DMS53 (cell line): ENCODE data around the gene IGFALS.

Experiments used
- DNase-seq: peaks from one replicate; lab custom pipeline; 2025; lab: John Stamatoyannopoulos, UW

The IGFALS gene

DNA sequence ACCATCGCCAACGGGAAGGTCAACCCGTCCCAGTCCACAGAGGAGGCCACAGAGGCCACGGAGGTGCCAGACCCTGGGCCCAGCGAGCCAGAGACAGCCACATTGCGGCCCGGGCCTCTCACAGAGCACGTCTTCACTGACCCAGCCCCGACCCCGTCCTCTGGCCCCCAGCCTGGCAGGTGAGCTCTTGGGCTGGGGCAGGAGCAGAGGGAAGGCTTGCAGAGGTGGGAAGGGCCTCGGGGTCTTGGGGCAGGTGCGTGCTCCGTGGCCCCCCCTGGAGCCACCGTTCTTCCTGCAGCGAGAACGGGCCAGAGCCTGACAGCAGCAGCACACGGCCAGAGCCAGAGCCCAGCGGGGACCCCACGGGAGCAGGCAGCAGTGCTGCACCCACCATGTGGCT is 27.3 kb downstream of the IGFALS start:
- DNase-seq = no peak

DNA sequence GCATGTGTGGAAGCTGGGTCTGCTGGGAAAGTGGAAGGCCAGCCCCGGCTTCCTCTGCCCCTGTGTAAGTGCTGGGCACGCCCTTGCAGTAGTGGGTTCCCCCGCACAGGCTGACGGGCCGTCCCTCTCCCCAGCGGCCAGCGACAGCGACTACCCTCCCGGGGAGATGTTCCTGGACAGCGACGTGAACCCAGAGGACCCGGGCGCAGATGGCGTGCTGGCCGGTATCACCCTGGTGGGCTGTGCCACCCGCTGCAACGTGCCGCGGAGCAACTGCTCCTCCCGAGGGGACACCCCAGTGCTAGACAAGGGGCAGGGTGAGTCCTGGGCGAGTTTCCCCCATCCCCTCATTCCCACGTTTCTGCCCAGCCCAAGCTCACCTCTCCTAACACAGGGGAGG is 27.7 kb downstream of the IGFALS start:
- DNase-seq = no peak

GRCh38 chr16:1764971-1765370 is 28.5 kb downstream of the IGFALS start:
- DNase-seq = no peak

GRCh38 chr16:1763521-1764511 is 29.7 kb downstream of the IGFALS start:
- DNase-seq = no peak

DNA sequence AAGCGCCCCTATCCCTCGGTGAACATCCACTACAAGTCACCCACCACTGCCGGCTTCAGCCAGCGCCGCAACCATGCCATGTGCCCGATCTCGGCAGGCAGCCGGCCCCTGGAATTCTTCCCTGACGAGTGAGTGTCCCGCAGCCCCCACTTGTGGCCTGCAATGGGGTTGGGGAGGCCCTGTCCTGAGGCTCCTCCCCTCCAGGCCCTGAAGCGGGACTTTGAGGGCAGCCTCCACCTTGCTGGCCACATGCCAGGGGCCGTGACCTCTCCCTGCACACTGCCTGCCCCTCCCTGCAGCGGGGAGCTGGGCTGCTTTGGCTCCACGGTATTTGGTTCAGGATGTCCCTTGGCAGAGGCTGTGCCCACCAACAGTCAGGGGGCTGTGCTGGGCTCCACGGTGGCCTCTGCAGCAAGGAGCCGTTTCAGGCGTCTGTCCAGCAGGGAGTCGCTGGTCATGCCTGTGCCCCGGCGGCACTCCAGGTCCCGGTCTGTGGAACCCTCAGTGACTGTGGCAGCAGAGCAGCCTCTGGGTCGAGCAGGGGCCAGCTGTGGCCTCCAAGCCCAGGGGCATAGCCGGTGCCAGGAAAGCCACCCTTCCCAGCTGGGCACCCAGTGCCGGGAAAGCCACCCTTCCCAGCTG is 30.5 kb downstream of the IGFALS start:
- no peak for DNase-seq

DNA sequence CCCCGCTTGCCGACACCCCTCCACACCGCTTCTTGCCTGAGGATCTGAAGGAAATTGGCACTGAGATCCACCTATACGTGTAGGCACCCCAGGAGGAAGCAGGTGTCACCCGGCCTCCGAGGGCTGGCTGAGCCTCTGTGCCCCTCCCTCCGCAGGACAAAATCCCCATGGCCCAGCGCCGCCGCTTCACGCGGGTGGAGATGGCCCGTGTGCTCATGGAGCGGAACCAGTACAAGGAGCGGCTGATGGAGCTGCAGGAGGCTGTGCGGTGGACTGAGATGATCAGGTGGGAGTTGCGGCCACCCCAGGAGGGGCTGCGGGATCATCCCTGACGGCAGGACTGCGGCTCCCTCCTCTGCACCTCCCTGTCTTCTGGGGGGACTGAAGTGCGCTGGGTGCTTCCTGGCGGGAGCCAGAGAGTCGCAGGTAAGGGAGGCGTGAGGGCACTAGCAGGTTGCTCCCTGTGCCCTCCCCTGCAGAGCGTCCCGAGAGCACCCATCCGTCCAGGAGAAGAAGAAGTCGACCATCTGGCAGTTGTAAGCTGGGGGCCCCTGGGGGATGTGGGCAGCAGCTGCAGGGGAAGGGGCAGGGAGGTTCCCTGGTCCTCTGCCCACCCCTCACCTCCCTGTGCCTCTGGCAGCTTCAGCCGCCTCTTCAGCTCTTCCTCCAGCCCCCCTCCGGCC is 31.2 kb downstream of the IGFALS start:
- DNase-seq = no peak

- DNase-seq = no peak
These were observed 31.8 kb downstream of the IGFALS start for GRCh38 chr16:1761751-1762150.

- no peak for DNase-seq
These were observed 32.6 kb downstream of the IGFALS start for GRCh38 chr16:1760911-1761310.

DNA sequence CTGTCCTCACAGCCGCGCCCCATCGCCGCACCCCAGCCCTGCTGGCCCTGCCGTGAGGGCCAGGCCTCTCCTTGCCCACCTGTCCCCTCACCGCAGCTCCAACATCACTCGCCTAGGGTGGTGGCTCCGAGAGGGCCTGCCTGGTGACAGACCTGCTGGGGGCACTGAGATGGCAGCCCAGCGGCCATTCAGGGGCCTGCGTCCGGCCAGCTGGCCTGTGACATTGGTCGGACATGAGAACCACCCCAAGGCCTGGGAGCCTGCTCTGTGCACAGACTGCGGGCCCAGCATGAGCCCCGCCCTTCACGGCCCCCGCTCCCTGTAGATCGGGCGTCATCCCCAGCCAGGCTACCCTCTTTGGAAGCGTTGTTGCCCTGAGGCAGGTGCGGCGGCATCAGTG is 34.0 kb downstream of the IGFALS start:
- no peak for DNase-seq

DNA sequence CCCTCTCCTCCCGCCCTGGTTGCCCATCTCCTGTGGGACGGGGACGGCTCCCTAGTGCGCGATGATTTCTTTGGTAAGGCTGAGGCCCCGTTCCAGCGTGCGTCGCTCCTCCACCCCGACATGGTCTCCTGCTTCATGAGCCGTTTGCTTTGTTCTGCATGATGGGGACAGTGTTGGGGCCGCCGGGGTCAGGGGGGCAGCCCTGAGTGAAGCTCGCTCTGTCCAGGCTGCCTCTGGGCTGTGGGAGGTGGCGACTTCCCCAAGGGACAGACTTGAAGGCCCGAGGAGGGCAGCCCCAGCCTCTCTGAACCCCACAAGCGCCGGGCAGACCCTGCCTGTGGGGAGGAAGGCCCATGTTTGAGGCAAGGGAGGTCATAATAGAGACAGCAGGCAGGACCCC is 34.6 kb downstream of the IGFALS start:
- no peak for DNase-seq

- DNase-seq = no peak
These were observed 35.6 kb downstream of the IGFALS start for GRCh38 chr16:1757714-1758461.

- DNase-seq = no peak
These were observed 39.3 kb downstream of the IGFALS start for GRCh38 chr16:1754204-1754603.

- DNase-seq = no peak
These were observed 40.7 kb downstream of the IGFALS start for GRCh38 chr16:1752853-1753252.

GRCh38 chr16:1751946-1752345 is 41.6 kb downstream of the IGFALS start:
- no peak for DNase-seq

DNA sequence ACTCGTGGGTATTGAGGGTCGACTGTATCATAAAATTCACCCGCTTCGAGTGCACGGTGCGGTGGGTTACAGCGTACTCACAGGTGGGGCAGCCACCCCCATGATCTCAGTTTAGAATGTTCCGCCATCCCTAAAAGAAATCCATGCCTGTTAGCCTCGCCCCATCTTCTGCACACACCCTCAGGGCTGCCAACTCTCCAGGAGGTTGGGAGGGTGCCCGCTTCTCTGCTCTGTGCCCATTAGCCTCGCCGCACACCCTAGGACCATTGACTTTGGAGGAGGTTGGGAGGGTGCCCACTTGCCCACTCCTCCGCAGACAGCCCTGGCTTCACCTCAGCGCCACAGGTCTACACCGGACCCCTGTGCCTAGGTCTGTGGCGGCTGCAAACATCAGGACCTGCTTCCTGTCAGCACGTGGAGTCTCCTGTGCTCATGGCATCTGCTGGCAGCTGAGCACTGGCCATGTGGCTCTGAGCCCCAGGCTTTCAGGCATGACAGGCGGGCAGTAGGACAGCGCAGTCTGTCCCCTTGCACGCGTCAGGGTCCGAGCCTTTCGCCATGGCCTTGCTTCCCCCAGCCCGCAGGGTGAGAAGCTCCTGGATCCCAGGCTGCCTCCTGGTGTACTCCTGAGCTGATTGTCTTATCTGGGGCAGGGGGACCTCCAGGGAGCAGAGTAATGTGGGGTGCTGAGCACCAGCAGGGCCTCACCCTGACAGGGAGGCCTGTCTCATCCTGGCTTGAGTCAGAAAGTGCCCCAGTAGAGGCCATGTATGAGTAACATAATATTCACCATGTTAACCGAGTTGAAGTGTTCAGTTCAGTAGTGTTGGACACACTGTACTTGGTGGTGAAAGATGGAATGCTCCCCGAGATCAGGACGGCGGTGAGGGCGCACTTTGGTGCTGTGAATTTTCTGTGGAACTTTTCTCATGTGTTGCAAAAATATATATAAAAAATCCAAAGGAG is 44.1 kb downstream of the IGFALS start:
- DNase-seq = no peak

DNA sequence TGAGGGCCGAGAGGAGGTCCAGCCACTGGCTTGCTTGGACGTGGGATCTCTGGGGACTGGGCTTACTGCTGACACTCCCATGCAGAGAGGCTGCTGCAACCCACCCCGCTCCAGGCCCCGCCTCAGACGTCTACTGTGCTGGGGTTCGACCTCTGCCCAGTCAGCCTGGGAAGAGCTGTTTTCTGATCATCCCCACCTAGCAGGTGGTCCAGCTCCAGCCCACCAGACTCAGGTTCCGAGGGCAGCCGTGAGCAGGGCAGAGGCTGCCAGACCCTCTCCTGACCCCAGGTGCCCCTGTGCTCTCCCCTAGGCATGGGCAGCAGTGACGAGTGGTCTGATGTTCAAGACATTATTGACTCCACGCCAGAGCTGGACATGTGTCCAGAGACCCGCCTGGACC is 45.6 kb downstream of the IGFALS start:
- no peak for DNase-seq

DNA sequence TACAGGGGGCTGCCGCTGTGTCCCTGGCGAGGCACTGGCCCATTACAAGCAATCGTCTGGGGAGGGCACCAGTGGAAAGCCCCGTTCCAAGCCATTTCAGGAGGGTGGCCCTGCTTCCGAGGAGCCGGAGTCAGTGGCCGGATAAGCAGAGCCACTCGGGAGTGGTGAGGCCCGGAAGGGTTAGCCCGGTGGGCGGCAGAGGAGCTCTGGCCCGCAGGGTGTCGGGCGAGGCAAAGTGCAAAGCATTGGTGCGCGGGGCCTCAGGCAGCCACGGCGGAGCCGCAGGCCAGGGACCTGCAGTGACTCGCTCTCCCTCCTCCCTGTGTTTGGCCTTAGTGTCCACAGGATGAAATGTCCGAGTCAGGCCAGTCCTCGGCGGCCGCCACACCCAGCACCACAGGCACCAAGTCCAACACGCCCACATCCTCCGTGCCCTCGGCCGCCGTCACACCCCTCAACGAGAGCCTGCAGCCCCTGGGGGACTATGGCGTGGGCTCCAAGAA is 46.8 kb downstream of the IGFALS start:
- DNase-seq = no peak

- DNase-seq = no peak
These were observed 47.4 kb downstream of the IGFALS start for GRCh38 chr16:1745900-1746692.

DNA sequence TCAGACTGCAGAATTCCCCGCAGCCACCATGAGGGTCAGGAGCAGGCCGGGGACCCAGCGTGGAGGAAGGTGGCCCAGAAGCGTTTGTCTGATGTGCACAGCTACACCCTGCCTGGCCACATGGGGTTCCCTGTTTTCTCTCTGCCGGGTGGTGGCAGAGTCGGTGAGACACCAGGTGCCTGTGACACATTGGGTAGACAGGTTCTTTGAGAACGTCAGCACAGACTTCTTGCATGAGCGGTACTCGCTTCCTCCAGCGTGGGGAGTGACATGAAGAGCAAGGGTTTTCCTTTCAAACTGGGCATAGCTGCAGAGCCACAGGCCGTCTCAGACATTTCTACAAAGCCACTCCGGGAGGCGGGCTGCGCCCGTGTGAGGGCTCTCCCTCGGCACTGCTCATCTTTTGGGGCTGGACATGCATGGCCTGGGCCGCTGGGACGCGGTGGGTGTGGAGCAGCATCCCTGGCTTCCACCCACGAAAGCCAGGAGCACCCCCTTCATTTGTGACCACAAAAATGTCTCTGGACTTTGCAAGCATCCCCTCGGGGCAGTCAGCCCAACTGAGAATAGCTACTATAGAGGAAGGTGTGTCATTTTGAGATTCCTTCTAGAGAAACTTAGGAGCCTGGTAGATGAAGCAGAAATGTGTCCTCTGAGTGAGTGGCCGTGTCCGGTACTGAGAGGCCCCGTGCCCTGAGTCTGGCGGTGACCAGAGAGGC is 48.2 kb downstream of the IGFALS start:
- DNase-seq = no peak
